ENCODE measurements around the gene MON2. TPM values are rescaled to one million over a fixed set of nuclear protein-coding genes. Genes with fewer than 3 reads are reported as not detected.

The MON2 gene
- total and polyA plus RNA-seq, 2 of the 13 experiments (the other 11 are each of a cell fraction or from before 2014, with no cell fraction given): 10.5 to 24.8 TPM

DNA sequence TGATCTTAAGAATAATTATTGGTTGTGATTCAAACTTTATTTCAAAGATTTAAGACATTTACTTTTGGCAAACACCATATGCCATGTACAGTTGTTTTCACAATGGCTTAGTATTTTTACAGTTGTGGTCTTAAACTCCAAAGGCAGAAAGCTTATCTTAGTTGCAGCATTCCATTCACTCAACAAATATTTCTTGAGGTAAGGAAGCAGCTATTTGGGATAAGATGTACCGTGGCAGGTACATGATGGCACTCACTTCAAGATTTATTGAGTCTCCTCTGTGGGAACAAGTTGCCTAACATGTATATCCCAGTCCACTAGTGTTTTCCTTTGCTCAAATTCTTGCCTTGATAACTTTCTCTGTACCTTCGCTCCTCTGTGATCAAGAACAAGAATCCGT, 8.0 kb upstream of the MON2 start:
- no peaks in the 10 kb centered on the region for H3K36me3 ChIP-seq (replicated peaks in 1 of 2; ENCODE audit: control insufficient read depth in 1 of 2, insufficient read depth in 2 of 2, low read length in 2 of 2)
- no peak for FAIRE-seq
- H3K4me1 ChIP-seq (ENCODE audit: insufficient read depth, low read length): no peaks in the 10 kb centered on the region
- H3K4me3 ChIP-seq (replicated peaks in 1 of 3; ENCODE audit: insufficient read depth in 1 of 3, low read depth in 2 of 3, low read length in 3 of 3): no peak overlapping the region
- ChIA-PET CTCF (ENCODE audit: low intra/inter-chr PET ratio, low total read pairs) (no interaction called here), POLR2A (no interaction called here)
- TF ChIP-seq CAMTA2 (CRISPR knock-in tag; IDR thresholded peaks at IDR 0.05; ENCODE audit: borderline replicate concordance) (no peak), ZNF468 (CRISPR knock-in tag; IDR thresholded peaks at IDR 0.05) (no peak), GATAD1 (CRISPR knock-in tag; IDR thresholded peaks at IDR 0.05) (no peak), ATF7-NPFF (CRISPR knock-in tag; IDR thresholded peaks at IDR 0.05; ENCODE audit: low read depth) (no peak), MEF2D (CRISPR knock-in tag; IDR thresholded peaks at IDR 0.05) (no peak), AGO1 (IDR thresholded peaks at IDR 0.05; ENCODE audit: low read depth, low read length, poor library complexity, severe bottlenecking) (no peak), ZNF766 (CRISPR knock-in tag; IDR thresholded peaks at IDR 0.05; ENCODE audit: borderline replicate concordance) (no peak), CREB3 (CRISPR knock-in tag; IDR thresholded peaks at IDR 0.05) (no peak), ZNF749 (CRISPR knock-in tag; IDR thresholded peaks at IDR 0.05; ENCODE audit: borderline replicate concordance) (no peak), ZNF30 (CRISPR knock-in tag; IDR thresholded peaks at IDR 0.05) (no peak), ZNF512 (CRISPR knock-in tag; IDR thresholded peaks at IDR 0.05) (no peak), PHF20 (CRISPR knock-in tag; IDR thresholded peaks at IDR 0.05) (no peak), FLYWCH1 (CRISPR knock-in tag; IDR thresholded peaks at IDR 0.05) (no peak), ZMYM3 (CRISPR knock-in tag; IDR thresholded peaks at IDR 0.05) (no peak), NFE2 (CRISPR knock-in tag; IDR thresholded peaks at IDR 0.05) (no peak)
- TF ChIP-seq, protein P1, sequence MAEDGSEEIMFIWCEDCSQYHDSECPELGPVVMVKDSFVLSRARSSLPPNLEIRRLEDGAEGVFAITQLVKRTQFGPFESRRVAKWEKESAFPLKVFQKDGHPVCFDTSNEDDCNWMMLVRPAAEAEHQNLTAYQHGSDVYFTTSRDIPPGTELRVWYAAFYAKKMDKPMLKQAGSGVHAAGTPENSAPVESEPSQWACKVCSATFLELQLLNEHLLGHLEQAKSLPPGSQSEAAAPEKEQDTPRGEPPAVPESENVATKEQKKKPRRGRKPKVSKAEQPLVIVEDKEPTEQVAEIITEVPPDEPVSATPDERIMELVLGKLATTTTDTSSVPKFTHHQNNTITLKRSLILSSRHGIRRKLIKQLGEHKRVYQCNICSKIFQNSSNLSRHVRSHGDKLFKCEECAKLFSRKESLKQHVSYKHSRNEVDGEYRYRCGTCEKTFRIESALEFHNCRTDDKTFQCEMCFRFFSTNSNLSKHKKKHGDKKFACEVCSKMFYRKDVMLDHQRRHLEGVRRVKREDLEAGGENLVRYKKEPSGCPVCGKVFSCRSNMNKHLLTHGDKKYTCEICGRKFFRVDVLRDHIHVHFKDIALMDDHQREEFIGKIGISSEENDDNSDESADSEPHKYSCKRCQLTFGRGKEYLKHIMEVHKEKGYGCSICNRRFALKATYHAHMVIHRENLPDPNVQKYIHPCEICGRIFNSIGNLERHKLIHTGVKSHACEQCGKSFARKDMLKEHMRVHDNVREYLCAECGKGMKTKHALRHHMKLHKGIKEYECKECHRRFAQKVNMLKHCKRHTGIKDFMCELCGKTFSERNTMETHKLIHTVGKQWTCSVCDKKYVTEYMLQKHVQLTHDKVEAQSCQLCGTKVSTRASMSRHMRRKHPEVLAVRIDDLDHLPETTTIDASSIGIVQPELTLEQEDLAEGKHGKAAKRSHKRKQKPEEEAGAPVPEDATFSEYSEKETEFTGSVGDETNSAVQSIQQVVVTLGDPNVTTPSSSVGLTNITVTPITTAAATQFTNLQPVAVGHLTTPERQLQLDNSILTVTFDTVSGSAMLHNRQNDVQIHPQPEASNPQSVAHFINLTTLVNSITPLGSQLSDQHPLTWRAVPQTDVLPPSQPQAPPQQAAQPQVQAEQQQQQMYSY (CRISPR knock-in tag; IDR thresholded peaks at IDR 0.05): no peak
- TF ChIP-seq, protein P2, sequence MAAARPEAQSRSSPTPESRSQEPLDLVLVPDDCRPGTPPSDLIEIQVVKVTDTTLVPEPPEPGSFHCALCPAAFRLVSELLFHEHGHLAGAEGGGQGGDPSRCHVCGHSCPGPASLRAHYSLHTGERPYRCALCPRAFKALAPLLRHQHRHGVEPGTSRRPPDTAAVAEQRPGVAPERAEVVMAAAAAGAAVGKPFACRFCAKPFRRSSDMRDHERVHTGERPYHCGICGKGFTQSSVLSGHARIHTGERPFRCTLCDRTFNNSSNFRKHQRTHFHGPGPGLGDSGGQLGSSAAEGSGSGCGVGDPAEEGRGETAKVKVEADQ (CRISPR knock-in tag; IDR thresholded peaks at IDR 0.05; ENCODE audit: borderline replicate concordance): no peak
- intact Hi-C loops (cut with micrococcal nuclease; ENCODE audit: unreplicated experiment) (no loop called here), in situ Hi-C loops (cut with HindIII; ENCODE audit: extremely low pct_ligation_motif_present, low pct_unique_long_range_greater_than_20kb) (no loop called here)
- H4K20me1 ChIP-seq (ENCODE audit: insufficient read depth, low read length): no peaks in the 10 kb centered on the region
- WGBS (ENCODE audit: low lambda C conversion rate): 11% methylated on average over 3 of the region's 3 CpGs
- no peak overlapping the region for H2AFZ ChIP-seq (ENCODE audit: low read length)
- DNase-seq (ENCODE audit: low spot score): no peak
- peaks cover 4% of the 10 kb centered on the region; the same call in 1 of the 2 replicates for H3K9me3 ChIP-seq (ENCODE audit: low read length)
- BruUV-seq (replicated peaks): no TSS peak
- H3K9ac ChIP-seq (ENCODE audit: insufficient read depth, low read depth, low read length): no peak overlapping the region
- ATAC-seq: no peak
- H3K4me2 ChIP-seq (ENCODE audit: low read depth, low read length): no peak overlapping the region
- H3K79me2 ChIP-seq (ENCODE audit: insufficient read depth, low read length): no peaks in the 10 kb centered on the region
- H3K27ac ChIP-seq (ENCODE audit: extremely low read length, insufficient read depth, low read length): no peak overlapping the region
- no peaks in the 10 kb centered on the region for H3K27me3 ChIP-seq (ENCODE audit: control insufficient read depth in 1 of 2, insufficient read depth in 2 of 2, low read length in 2 of 2)
